Smooth muscle cell (in vitro differentiated cells): ENCODE data around the gene BTNL3. TPM values are rescaled to one million over a fixed set of nuclear protein-coding genes. Genes with fewer than 3 reads are reported as not detected.

Source experiments
- DNase-seq: peaks from one replicate; lab custom pipeline; 2025; ENCODE audit not compliant: unreplicated experiment; lab: John Stamatoyannopoulos, UW
- H2AFZ ChIP-seq: fragments of 200-600 bp; sonication (generic); 2 replicates; pipeline ENCODE4 v1.6.0; 2016; ENCODE audit warnings: antibody characterized with exemption, low read depth, mild to moderate bottlenecking
- H3F3A ChIP-seq: fragments of 200-600 bp; sonication (generic); 2 replicates; pipeline ENCODE4 v1.6.0; 2017; ENCODE audit warnings: antibody characterized with exemption, low read depth
- H3K27ac ChIP-seq: fragments of 200-600 bp; sonication (generic); 2 replicates; pipeline ENCODE4 v1.5.1; 2016; ENCODE audit warnings: low read depth, mild to moderate bottlenecking
- H3K27me3 ChIP-seq: fragments of 200-600 bp; sonication (generic); 2 replicates; pipeline ENCODE4 v1.6.1; 2016; ENCODE audit warnings: low read depth, mild to moderate bottlenecking
- H3K36me3 ChIP-seq: fragments of 200-600 bp; sonication (generic); 2 replicates; pipeline ENCODE4 v1.5.1; 2016; ENCODE audit warnings: low read depth
- H3K4me1 ChIP-seq: fragments of 200-600 bp; sonication (generic); 2 replicates; pipeline ENCODE4 v1.5.1; 2016; ENCODE audit warnings: low read depth
- H3K4me2 ChIP-seq: fragments of 200-600 bp; sonication (generic); 2 replicates; pipeline ENCODE4 v1.6.0; 2016; ENCODE audit warnings: mild to moderate bottlenecking
- H3K4me3 ChIP-seq: fragments of 200-600 bp; sonication (generic); 2 replicates; pipeline ENCODE4 v1.5.1; 2016; ENCODE audit warnings: mild to moderate bottlenecking
- H3K79me2 ChIP-seq: fragments of 200-600 bp; sonication (generic); 2 replicates; pipeline ENCODE4 v1.6.0; 2016; ENCODE audit warnings: low read depth, mild to moderate bottlenecking
- H3K9ac ChIP-seq: fragments of 200-600 bp; sonication (generic); 2 replicates; pipeline ENCODE4 v1.6.0; 2016; ENCODE audit warnings: low read depth
- H3K9me3 ChIP-seq: fragments of 200-600 bp; sonication (generic); replicated peaks from 2 replicates; pipeline ENCODE4 v1.5.1; 2016; ENCODE audit warnings: low read depth
- H4K20me1 ChIP-seq: fragments of 200-600 bp; sonication (generic); 2 replicates; pipeline ENCODE4 v1.6.0; 2016; ENCODE audit warnings: low read depth
- WGBS: methylation state at CpG from one replicate; pipeline ENCODE4 v1.1.7; 2016; ENCODE audit warnings: low lambda C conversion rate; 5-methylcytosine and 5-hydroxymethylcytosine counted together
- polyA plus RNA-seq: library from polyadenylated mRNA; unstranded; fragments of >200 nt; fragmentation: Nextera tagmentation; extraction: Ambion mirVana; gene quantifications from 2 replicates; pipeline ENCODE4 v1.2.1, GENCODE V29; 2016
- total RNA-seq: library from RNA; depleted of rRNA; stranded (reverse); fragments of >200 nt; gene quantifications from 2 replicates; pipeline ENCODE4 v1.2.3, GENCODE V29; 2014
- TF ChIP-seq, protein P1 (sequence below): fragments of 200-600 bp; sonication (generic); IDR thresholded peaks from 2 replicates; pipeline ENCODE4 v1.5.1; 2017; ENCODE audit warnings: borderline replicate concordance, mild to moderate bottlenecking, antibody characterized with exemption; ENCODE audit not compliant: insufficient read depth, poor library complexity, severe bottlenecking

Gene BTNL3
- total and polyA plus RNA-seq, 2 experiments from 2014 or later, result not detected

DNA sequence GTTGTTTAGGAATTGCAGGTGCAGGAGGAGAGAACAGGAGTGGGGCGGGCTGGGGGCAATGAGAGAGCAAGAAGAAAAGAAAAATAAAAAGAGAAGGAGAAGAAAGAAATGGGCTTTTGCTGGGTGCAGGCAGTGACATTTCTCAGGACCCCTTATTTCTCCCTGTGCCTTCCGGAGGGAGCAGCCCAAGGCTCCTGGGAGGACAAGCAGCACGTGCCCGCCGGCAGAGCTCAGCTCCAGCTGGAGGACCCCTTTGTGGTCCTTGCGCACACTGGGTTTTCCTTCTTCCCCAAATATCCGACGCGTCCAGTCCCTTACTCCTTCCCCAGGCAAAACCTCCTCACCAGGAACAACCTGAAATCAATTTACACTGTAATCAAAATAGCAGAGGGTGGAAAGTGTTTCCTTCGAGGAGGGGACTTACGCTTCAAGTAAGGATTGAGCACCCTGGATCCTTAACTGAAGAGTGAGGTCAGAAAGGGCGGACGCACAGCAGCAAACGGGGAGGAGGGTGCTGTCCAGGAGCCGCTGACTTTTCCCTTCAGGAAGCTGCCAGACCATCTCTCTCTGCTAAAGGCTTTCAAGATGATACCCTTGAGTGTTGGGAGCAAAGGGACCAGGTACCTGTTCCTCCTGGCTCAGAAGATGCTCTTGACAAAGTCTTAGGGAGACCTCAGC is 53.5 kb downstream of the BTNL3 start:
- Histone ChIP-seq H3K27me3 (peaks cover 32% of the 10 kb centered on the region), H3K4me1 (no peaks in the 10 kb centered on the region), H3K36me3 (no peaks in the 10 kb centered on the region), H3K9ac (no peak overlapping the region), H3K4me3 (no peak overlapping the region), H2AFZ (no peak overlapping the region), H3F3A (no peaks in the 10 kb centered on the region), H3K27ac (no peak overlapping the region), H3K9me3 (no peaks in the 10 kb centered on the region), H3K4me2 (no peak overlapping the region), H3K79me2 (no peaks in the 10 kb centered on the region), H4K20me1 (no peaks in the 10 kb centered on the region)
- no peak for DNase-seq
- TF ChIP-seq, protein P1, sequence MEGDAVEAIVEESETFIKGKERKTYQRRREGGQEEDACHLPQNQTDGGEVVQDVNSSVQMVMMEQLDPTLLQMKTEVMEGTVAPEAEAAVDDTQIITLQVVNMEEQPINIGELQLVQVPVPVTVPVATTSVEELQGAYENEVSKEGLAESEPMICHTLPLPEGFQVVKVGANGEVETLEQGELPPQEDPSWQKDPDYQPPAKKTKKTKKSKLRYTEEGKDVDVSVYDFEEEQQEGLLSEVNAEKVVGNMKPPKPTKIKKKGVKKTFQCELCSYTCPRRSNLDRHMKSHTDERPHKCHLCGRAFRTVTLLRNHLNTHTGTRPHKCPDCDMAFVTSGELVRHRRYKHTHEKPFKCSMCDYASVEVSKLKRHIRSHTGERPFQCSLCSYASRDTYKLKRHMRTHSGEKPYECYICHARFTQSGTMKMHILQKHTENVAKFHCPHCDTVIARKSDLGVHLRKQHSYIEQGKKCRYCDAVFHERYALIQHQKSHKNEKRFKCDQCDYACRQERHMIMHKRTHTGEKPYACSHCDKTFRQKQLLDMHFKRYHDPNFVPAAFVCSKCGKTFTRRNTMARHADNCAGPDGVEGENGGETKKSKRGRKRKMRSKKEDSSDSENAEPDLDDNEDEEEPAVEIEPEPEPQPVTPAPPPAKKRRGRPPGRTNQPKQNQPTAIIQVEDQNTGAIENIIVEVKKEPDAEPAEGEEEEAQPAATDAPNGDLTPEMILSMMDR, result no peak
- 82% methylated on average over 15 of the region's 15 CpGs for WGBS

DNA sequence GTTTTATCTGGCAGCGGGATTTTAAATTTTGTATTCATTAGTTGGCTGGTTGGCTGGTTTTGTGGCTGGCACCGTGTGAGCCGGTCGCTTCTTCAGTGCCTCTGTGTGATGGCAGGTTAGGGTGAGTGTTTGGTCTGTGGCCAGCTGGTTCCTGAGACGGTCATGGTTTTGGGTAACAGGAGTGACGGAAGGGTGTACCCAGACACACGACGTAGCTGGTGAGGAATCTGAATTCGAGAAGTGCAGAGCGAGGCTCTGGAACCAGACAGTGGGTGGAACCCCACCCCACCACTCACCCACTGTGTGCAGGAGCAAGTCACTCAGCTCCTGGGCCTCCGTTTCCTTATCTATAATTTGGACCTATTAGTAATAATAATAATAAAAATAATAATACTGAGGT is 54.1 kb downstream of the BTNL3 start:
- Histone ChIP-seq H3K79me2 (no peaks in the 10 kb centered on the region), H3F3A (no peaks in the 10 kb centered on the region), H3K4me2 (no peak overlapping the region), H3K4me3 (no peak overlapping the region), H3K9me3 (no peaks in the 10 kb centered on the region), H4K20me1 (no peaks in the 10 kb centered on the region), H2AFZ (no peak overlapping the region), H3K27ac (no peak overlapping the region), H3K9ac (no peak overlapping the region), H3K4me1 (no peaks in the 10 kb centered on the region), H3K27me3 (peaks cover 38% of the 10 kb centered on the region), H3K36me3 (no peaks in the 10 kb centered on the region)
- no peak for DNase-seq
- 75% methylated on average over 11 of the region's 11 CpGs for WGBS
- TF ChIP-seq, protein P1, result no peak

GRCh38 chr5:181043285-181044092 is 54.8 kb downstream of the BTNL3 start:
- TF ChIP-seq, protein P1, result no peak
- H3K4me2 ChIP-seq, result no peak overlapping the region
- no peaks in the 10 kb centered on the region for H3K9me3 ChIP-seq
- H3K4me3 ChIP-seq, result no peak overlapping the region
- H3K27ac ChIP-seq, result no peak overlapping the region
- no peak for DNase-seq
- no peaks in the 10 kb centered on the region for H3K36me3 ChIP-seq
- H3K79me2 ChIP-seq, result no peaks in the 10 kb centered on the region
- no peaks in the 10 kb centered on the region for H3K4me1 ChIP-seq
- WGBS, result 81% methylated on average over 12 of the region's 12 CpGs
- no peak overlapping the region for H3K9ac ChIP-seq
- H3F3A ChIP-seq, result no peaks in the 10 kb centered on the region
- H3K27me3 ChIP-seq, result peaks cover 45% of the 10 kb centered on the region
- no peaks in the 10 kb centered on the region for H4K20me1 ChIP-seq
- no peak overlapping the region for H2AFZ ChIP-seq
